ENCODE results near the gene CCDC51. TPM values are rescaled to one million over a fixed set of nuclear protein-coding genes. Genes with fewer than 3 reads are reported as not detected.

Gene CCDC51
- total and polyA plus RNA-seq, 2 of the 13 experiments (the other 11 are each of a cell fraction or from before 2014, with no cell fraction given), result 18.1 to 29.4 TPM

- BruUV-seq (replicated peaks), result no TSS peak
- no peak overlapping the region for H3K9ac ChIP-seq (ENCODE audit: insufficient read depth, low read depth, low read length)
- peaks cover 74 to 99% of the 10 kb centered on the region in 2 experiments for H3K36me3 ChIP-seq (replicated peaks in 1 of 2; ENCODE audit: control insufficient read depth in 1 of 2, insufficient read depth in 2 of 2, low read length in 2 of 2)
- H3K4me1 ChIP-seq (ENCODE audit: insufficient read depth, low read length), result peaks cover 27% of the 10 kb centered on the region
- H4K20me1 ChIP-seq (ENCODE audit: insufficient read depth, low read length), result peaks cover 48% of the 10 kb centered on the region; the same call in 1 of the 2 replicates
- H3K4me2 ChIP-seq (ENCODE audit: low read depth, low read length), result no peak overlapping the region
- no peaks in the 10 kb centered on the region for H3K9me3 ChIP-seq (ENCODE audit: low read length)
- CTCF ChIA-PET (ENCODE audit: low intra/inter-chr PET ratio, low total read pairs), result no interaction called here
- in situ Hi-C loops (cut with HindIII; ENCODE audit: extremely low pct_ligation_motif_present, low pct_unique_long_range_greater_than_20kb) (no loop called here), intact Hi-C loops (cut with micrococcal nuclease; ENCODE audit: unreplicated experiment) (no loop called here)
- H2AFZ ChIP-seq (ENCODE audit: low read length), result no peak overlapping the region
- DNase-seq (ENCODE audit: low spot score), result no peak
- TF ChIP-seq CENPX (CRISPR knock-in tag; IDR thresholded peaks at IDR 0.05) (no peak), AGO2 (optimal IDR thresholded peaks at IDR 0.05; ENCODE audit: low read depth, low read length) (peak; percentile 84), POLR2AphosphoS2 (IDR thresholded peaks at IDR 0.05; ENCODE audit: low read depth, low read length) (0 out of 2 replicates have a peak, but pooled peaks have one; percentile 29), RBFOX2 (IDR thresholded peaks at IDR 0.05; ENCODE audit: low read depth, low read length) (peak; percentile 77), ATM (IDR thresholded peaks at IDR 0.05; ENCODE audit: borderline replicate concordance) (no peak), ZBTB33 (CRISPR knock-in tag; IDR thresholded peaks at IDR 0.05) (no peak)
- H3K27ac ChIP-seq (ENCODE audit: extremely low read length, insufficient read depth, low read length), result no peak overlapping the region
- ATAC-seq, result no peak
- 97% methylated on average over 14 of the region's 17 CpGs for WGBS (ENCODE audit: low lambda C conversion rate)
- no peak for FAIRE-seq
- POLR2A ChIA-PET, result interaction anchor here (1.6 to 11.1 kb wide), 4 partner anchors 11 to 27 kb away, joined by 3 to 130 read pairs (median 7); partner anchors contain the start of genes ATRIP, CCDC51, PLXNB1 and TMA7
- H3K4me3 ChIP-seq (replicated peaks in 1 of 3; ENCODE audit: insufficient read depth in 1 of 3, low read depth in 2 of 3, low read length in 3 of 3), result no peak overlapping the region
- peaks cover 32% of the 10 kb centered on the region for H3K79me2 ChIP-seq (ENCODE audit: insufficient read depth, low read length)
- H3K27me3 ChIP-seq (ENCODE audit: control insufficient read depth in 1 of 2, insufficient read depth in 2 of 2, low read length in 2 of 2), result no peaks in the 10 kb centered on the region
Measured at GRCh38 chr3:48419597-48419996, 20.3 kb downstream of the CCDC51 start.

- 94% methylated on average over 8 of the region's 9 CpGs for WGBS (ENCODE audit: low lambda C conversion rate)
- FAIRE-seq (no peak), DNase-seq (ENCODE audit: low spot score) (no peak), ATAC-seq (no peak)
- no TSS peak for BruUV-seq (replicated peaks)
- H3K27me3 ChIP-seq (ENCODE audit: control insufficient read depth in 1 of 2, insufficient read depth in 2 of 2, low read length in 2 of 2), result no peaks in the 10 kb centered on the region
- in situ Hi-C loops (cut with HindIII; ENCODE audit: extremely low pct_ligation_motif_present, low pct_unique_long_range_greater_than_20kb), result no loop called here
- H3K4me1 ChIP-seq (ENCODE audit: insufficient read depth, low read length), result peaks cover 23% of the 10 kb centered on the region
- no peaks in the 10 kb centered on the region for H3K9me3 ChIP-seq (ENCODE audit: low read length)
- H3K36me3 ChIP-seq (replicated peaks in 1 of 2; ENCODE audit: control insufficient read depth in 1 of 2, insufficient read depth in 2 of 2, low read length in 2 of 2), result peaks cover 76 to 99% of the 10 kb centered on the region in 2 experiments
- TF ChIP-seq AGO2 (optimal IDR thresholded peaks at IDR 0.05; ENCODE audit: low read depth, low read length), result peak; percentile 90
- TF ChIP-seq RBM22 (optimal IDR thresholded peaks at IDR 0.05; ENCODE audit: low read length), result peak; percentile 70
- TF ChIP-seq RBFOX2 (IDR thresholded peaks at IDR 0.05; ENCODE audit: low read depth, low read length), result peak; percentile 64; the same call in 1 of the 2 replicates
- TF ChIP-seq DMAP1 (CRISPR knock-in tag; IDR thresholded peaks at IDR 0.05), result no peak
- no peak overlapping the region for H2AFZ ChIP-seq (ENCODE audit: low read length)
- CTCF ChIA-PET (ENCODE audit: low intra/inter-chr PET ratio, low total read pairs), result no interaction called here
- H3K79me2 ChIP-seq (ENCODE audit: insufficient read depth, low read length), result peaks cover 27% of the 10 kb centered on the region
- no peak overlapping the region for H3K27ac ChIP-seq (ENCODE audit: extremely low read length, insufficient read depth, low read length)
- H3K9ac ChIP-seq (ENCODE audit: insufficient read depth, low read depth, low read length), result no peak overlapping the region
- no peak overlapping the region for H3K4me2 ChIP-seq (ENCODE audit: low read depth, low read length)
- H4K20me1 ChIP-seq (ENCODE audit: insufficient read depth, low read length), result peaks cover 45% of the 10 kb centered on the region; the same call in 1 of the 2 replicates
- no peak overlapping the region for H3K4me3 ChIP-seq (replicated peaks in 1 of 3; ENCODE audit: insufficient read depth in 1 of 3, low read depth in 2 of 3, low read length in 3 of 3)
- intact Hi-C loops (cut with micrococcal nuclease; ENCODE audit: unreplicated experiment), result no loop called here
- POLR2A ChIA-PET, result interaction anchor here (1.6 to 11.1 kb wide), 4 partner anchors 11 to 28 kb away, joined by 3 to 130 read pairs (median 7); partner anchors contain the start of genes ATRIP, CCDC51, PLXNB1 and TMA7
Measured at GRCh38 chr3:48419149-48419548, 20.8 kb downstream of the CCDC51 start.

Data from HepG2 (cell line).